SW 1271 (cell line): ENCODE measurements around the gene ZIC5.
"Not testable (repeated sequence)": the region's sequence is repeated elsewhere in the genome, so short reads cannot be mapped to it uniquely, and the experiment has no call there.

Source experiments
- DNase-seq, 2 experiments: peaks; one replicate each; lab custom pipeline; 2025; lab: John Stamatoyannopoulos, UW

The ZIC5 gene

DNA sequence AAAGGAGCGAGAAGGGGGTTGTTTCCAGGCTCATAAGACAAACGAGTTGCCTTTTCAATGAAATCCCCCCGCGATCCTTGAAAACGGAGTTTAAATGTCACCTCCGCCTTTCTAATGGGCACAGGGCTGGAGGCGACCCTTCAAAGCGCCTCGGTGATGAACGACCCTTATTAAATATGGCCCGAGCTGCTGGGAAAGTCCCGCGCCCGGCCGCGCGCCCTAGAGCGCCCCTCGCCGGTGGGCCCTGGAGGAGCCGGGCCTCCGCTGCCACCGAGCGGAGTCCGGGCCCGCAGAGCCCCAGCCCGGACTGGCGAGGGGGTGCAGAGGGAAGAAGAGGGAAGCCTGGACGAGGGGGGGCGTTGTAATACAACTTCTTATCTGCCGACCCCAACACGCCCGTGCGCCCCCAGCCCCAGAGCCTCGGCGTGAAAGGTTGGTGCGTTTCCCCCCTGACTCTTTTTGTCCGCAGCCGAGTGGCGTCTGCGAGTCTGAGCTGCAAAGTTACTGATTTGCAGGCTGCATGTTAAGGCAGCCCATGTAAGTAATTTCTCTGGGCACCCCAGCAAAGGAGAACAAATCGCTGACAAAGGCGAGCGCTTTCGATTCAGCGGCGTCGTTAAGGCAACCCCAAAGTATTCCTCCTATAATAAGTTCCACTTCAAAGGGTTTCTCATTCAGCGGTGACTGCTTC is 11.9 kb downstream of the ZIC5 start:
- DNase-seq = no peak

GRCh38 chr13:99959127-99959539 is 12.4 kb downstream of the ZIC5 start:
- DNase-seq = no peak

DNA sequence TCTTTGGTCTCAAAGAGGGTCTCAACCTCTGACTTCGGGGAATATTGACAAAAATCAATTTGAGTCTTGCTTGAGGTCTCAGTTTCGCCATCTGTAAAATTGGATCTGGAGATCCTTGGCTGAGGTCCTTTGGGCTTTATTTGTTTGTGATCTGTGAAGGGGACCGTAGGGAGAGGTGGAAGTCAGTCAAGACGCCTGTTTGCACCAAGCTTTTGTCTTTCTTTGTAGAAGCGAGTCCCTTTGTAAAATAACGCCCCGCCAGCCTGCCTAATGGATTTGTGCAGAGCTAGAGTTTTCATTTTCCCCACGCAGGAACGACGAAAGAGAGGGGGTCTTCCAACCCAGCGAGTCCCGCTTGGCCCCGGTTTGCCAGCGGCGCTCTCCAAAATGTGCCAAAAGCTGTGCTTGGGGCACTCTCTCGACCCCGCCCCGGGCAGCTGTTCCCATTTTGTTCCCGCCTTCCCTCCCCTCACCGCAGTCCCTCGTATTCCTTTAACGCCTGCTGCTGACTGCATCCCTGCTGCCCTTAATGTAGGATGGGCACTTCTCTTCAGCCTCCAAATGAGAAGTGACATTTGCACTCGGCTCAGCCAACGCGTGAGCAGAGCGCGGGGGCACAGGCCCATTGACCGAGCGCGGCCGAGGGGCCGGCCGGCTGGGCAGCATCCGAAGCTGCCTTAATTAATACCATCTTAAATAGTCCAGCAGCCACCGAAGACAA is 13.0 kb downstream of the ZIC5 start:
- DNase-seq = no peak

DNA sequence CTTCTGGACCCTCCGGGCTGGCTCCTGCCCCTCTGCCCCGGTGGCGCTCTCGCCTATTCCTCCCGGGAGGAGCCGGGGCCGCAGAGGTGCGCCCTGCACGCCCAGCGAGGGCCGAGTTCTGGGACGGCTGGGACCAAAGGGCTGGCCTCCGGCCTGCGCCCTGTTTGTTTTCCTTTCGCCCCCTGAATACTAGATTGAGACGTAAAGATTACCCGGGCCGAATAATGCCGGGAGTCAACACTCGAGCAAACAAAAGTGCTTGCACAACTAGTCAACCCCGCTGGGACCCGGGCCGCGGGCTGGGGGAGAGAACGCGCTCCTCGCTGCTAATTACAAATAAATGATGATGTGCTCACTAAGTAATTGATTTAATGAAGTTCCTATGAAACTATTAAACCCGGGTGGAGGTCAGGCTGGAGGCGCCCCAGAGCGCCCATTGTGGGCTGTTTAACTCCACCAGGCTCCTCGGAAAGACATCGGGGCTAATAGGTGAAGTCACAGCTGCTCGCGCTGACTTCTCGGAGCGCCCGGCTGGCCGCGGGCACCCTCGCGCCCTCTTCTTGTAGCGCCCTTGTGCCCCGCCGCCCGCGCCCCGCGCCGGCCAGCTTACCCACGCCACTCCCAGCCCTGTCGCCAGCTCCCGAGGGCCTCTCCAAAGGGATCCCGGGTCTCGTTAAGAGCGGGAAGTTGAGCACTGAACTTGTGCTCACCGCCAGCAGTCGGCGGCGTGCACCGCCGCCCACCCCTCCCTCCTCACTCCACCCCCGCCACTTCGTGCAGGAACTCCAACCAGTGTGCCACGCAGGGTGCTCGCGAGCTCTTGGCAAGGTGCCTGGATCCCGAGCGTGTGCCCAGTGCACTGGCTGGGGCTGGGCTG is 14.9 kb downstream of the ZIC5 start:
- DNase-seq = no peak

GRCh38 chr13:99955747-99956472 is 15.7 kb downstream of the ZIC5 start:
- no peak for DNase-seq

DNA sequence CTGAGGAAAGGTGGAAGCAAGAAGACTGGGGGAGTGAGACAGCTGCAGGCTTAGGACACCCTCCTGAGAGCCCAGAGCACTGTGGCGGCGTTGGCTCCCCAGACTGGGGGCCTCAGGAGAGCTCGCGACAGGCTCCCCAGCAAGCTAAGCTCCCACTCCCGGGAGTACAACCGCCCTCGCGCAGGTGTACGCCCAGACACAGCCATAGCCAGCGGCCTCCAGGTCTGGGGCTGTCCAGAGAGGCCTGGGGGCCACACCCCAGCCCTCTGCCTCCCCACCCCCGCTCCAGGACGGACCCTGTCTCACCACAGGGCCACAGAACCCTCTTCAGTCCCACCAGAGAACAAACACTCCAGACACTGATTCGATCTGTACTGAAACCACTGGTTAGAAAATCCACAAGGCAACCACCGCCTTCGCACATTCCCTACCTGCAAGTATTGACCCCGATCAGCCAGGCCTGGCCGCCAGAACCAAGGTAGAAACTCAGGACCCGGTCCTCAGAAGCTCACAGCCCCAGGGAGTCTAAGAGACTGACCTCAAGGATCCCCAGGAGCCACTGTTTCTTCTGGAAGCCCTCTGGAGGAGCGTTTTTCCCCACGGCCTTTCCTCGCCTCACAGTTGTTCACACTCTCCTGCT is 16.3 kb downstream of the ZIC5 start:
- no peak for DNase-seq

GRCh38 chr13:99953138-99953755 is 18.3 kb downstream of the ZIC5 start:
- DNase-seq = no peak

GRCh38 chr13:99951666-99952065 is 19.9 kb downstream of the ZIC5 start:
- DNase-seq = not testable (repeated sequence)

- no peak for DNase-seq
Observed at GRCh38 chr13:99949679-99950413, 21.7 kb downstream of the ZIC5 start.

DNA sequence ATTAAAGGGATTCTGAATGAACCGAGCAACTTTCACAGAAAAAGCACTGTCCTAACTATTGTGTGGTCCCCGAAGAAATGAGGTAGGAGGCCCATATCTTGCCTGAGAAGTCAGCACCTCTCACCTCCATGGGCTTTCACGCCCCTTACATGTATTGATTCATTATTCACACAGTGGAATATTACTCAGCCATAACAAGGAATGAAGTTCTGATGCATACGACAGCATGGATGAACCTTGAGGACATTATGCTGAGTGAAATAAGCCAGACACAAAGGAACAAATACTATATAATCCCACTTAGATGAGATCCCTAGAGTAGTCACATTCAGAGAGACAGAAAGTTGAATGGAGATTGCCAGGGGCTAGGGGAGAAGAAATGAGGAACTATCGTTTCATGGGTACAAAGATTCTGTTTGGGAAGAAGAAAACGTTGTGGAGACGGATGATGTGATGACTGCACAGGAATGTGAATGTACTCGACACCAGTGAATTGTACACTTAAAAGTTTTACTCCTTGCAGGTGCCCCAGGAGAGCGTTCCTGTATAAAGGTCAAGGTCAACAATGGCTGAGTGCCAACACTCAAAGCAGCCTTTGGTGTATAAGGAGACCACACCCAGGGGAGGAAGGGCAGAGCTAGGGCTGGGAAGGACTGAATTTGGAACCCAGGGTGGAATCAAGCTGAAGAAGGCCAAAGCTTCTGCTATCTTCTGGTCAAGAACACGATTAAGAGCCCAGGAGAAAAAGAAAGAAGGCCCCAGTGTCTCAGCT is 22.5 kb downstream of the ZIC5 start:
- no peak for DNase-seq

- DNase-seq = no peak
Observed at GRCh38 chr13:99948411-99948810, 23.2 kb downstream of the ZIC5 start.

DNA sequence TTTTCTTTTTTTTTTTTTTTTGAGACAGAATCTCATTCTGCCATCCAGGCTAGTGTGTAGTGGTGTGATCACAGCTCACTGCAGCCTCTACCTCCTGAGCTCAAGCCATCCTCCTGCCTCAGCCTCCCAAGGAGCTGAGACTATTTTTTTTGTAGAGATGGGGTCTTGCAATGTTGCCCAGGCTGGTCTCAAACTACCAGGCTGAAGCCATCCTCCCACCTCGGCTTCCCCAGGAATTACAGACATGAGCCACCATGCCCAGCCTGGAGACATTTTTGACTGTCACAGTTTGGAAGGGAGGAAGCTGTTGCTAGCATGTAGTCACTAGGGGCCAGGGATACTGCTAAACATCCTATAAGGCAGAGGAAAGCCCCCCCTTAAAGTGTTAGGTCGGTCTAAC is 23.9 kb downstream of the ZIC5 start:
- DNase-seq = no peak

GRCh38 chr13:99945515-99945914 is 26.1 kb downstream of the ZIC5 start:
- DNase-seq = not testable (repeated sequence)

DNA sequence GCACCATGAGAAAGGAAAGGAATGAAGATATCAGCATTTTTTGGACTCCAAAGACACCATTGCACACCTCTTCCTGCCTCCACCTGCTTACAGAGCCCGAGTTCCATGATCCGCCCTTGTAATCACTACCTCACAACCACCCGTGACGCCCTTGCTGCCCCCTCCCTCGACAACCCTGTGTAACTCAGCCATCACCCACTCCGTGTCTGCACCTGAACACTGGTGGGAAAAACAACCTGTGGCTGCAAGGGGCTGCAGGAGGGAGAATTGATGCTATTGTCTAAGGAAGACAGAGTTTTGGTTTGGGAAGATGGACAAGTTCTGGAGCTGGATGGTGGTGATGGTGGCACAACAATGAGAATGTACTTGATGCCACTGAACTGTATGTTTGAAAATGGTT is 27.0 kb downstream of the ZIC5 start:
- no peak for DNase-seq

DNA sequence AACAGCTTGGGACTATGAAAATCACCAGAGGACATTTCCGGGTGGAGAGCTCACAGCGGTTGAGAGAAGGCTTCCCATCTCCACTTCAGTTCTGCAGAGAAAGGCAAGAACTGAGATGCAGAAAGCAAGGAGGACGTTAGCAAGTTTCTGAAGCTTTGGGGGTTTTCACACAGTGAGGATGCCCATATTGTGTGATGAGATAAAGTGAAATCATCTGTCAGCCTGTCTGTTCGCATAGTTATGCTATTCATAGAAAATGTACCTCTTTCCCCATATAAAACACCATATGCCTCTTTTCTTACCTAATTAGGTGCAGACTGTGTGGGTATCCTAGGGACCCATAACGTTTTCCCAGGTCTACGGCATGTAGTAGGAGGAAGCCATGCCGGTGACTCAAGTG is 27.5 kb downstream of the ZIC5 start:
- no peak for DNase-seq

DNA sequence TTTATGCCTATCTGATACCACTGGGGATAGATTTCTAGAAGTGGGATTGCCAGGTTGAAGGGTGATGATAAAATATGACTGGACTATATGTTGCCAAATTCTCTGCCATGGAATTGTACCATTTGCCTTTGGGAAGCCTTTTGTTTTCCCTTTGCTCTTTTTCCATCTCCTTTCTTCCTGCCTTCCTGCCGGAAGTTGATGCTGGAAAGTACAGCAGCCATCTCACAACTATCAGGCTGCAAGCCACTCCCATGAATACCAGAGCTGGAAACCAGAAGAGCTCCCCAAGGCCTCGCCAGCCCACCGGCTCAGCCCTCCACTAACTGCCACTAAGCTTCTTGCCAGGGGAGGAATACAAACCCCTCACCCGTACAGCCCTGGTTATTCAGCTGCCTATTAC is 29.7 kb downstream of the ZIC5 start:
- DNase-seq = no peak

DNA sequence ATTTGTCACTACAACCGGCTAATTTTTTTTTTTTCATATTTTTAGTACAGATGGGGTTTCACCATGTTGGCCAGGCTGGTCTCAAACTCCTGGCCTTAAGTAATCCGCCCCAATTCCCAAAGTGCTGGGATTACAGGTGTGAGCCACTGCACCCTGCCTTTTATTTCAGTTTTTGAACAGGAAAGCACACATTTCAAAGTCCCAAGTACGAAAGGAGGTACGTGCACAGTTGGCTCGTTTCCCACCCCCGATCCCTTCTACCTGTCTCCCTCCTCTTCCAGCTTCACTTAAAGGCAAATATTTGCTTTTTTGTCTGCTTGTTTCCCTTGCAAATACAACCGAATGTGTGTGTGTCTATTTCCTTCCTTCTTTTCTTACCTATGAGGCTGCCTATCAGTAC is 30.5 kb downstream of the ZIC5 start:
- DNase-seq = no peak

DNA sequence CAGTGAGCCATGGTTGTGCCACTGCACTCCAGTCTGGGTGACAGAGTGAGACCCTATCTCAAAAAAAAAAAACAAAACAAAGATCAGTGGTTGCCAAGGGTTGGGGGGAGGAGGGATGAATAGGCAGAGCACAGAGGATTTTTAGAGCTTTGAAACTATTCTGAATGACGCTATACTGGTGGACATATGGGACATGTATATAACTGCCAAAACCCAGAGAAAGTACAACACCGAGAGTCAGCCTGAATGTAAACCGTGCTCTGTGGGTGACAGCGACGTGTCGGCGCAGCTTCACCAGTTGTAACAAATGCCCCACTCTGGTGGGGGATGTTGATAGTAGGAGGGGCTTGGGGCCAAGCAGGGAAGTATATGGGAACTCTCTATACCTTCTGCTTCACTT is 32.9 kb downstream of the ZIC5 start:
- DNase-seq = no peak

- DNase-seq = no peak
Observed at GRCh38 chr13:99935772-99936171, 35.8 kb downstream of the ZIC5 start.

DNA sequence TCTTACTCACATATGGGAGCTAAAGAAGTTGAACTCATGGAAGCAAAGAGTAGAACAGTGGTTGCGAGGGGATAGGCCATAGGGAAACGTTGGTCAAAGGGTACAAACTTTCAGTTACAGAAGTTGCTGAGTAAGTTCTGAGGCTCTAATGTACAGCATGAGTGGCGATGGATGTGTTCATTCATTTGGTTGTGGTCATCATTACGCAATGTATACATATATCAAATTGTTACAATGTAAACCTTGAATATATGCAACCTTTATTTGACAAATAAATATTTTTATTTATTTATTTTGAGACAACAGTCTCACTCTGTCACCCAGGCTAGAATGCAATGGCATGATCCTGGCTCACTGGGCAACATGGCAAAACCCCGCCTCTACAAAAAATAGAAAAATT is 38.7 kb downstream of the ZIC5 start:
- DNase-seq = no peak
